HG03342 (cell line): ENCODE results near the gene CTBP2.

Experiments
- ATAC-seq: cut with Tn5 transposase; IDR thresholded peaks from one replicate; pipeline ENCODE4 v1.9.1; 2021; ENCODE audit warnings: mild to moderate bottlenecking, moderate library complexity; ENCODE audit not compliant: unreplicated experiment

CTBP2 gene

DNA sequence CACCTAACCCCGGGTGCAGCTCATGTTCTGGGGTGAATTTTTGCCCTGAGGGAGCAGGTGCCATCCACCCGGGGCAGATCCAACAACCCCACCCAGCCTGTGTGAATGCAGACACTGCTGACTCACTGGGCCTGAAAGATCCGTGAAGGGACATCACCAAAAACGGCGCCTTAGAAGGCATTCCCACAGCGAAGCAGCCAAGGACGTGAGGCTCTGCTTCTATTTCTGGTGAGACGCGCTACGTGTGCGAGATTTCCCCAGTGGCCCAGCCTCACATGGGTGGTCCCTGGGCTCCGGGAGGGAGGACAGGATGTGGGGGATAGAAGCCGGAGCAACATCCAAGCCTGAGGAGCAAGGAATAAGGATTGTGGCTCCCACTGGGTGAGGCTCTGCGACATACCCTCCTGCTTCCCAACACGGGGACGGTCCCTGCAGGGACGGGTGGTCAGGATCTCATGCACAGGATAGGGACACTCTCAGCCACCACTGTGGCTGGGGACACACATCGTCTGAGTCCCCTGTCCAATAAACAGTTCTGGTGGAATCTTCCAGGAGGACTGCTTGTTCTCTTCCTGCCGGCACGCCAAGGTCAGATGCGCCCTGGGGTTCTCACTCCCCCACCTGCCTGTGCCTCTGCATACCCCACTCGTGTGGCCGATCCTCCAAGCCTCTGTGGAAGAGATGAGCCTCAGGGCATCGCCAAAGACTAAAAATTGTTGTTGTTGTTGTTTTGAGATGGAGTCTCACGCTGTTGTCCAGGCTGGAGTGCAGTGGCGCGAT, 148.2 kb downstream of the CTBP2 start:
- ATAC-seq: no peak

DNA sequence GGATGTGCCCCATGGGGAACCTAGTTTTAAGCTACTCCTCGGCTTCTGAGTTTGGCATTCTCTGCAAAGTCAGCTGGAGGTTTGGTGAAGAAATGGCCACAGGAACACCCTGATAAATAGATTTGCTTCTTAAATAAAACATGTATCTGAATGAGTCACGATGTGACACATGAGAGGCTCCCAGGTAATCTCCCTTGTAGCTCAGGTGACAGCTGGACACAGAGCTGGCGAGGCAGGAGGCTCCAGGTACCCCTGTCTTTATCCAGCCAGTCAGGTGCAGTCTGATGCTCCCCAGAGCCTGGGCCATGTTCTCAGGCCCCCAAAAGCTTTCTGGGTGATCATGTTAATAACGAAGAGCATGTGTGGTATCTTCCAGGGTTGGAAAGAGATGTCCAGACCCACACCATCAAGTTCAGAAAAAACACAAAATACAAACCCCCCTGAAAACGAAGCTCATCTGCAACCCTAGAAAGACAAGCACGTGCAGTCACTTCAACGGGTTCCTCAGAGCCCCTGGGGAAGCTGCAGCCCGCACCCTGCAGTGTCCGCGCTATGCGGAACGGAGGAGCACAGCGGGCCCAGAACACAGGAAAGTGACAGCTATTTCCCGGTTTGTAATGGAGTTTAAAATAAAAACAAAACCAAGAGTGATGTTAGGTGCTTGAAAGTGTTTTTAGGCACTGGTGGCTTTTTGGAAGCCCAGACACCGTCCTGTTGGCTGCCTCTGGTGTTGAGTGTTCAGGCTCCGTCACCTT, 149.0 kb downstream of the CTBP2 start:
- ATAC-seq: no peak

DNA sequence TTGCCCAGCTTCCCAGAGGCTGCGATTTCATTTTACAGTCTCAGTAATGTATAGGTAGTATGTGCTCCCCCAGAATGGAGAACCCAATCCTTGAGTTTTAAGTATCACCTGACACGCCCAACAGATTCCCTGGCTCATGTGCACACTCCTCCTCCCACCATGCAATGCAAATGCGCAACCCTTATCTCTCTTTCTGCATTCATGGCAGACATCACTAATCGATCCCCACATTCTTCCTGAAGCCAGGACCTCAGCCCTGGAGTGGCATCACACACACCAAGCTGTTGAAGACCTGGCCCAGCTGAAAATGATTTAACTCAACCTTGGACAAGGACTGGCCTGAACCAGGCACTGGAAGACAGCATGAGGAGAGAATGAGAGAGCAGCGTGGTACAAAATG, 150.0 kb downstream of the CTBP2 start:
- no peak for ATAC-seq

DNA sequence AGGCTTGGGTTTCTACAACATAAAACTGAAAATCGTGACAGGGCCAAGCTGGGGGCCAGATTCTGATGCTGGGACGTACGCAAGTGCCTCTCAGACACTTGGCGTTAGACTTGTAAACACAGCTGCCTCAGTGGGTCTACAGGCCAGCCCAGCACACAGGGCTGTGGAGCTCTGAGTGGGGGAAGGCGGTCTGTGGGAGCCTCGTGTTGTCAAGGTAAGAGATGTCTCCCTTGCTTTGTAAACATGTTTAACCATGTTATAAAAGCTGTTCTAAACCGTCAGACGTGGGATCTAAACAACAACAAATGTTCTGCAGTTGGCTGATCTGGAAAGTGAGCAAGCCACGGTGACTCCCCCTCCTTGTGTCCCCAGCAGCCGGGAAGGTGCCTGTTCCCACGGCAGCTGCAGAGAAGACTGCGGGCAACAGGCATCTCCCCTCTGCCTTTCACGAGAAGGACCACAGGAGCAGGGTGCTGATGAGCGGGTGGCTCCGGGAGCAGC, 150.7 kb downstream of the CTBP2 start:
- no peak for ATAC-seq

DNA sequence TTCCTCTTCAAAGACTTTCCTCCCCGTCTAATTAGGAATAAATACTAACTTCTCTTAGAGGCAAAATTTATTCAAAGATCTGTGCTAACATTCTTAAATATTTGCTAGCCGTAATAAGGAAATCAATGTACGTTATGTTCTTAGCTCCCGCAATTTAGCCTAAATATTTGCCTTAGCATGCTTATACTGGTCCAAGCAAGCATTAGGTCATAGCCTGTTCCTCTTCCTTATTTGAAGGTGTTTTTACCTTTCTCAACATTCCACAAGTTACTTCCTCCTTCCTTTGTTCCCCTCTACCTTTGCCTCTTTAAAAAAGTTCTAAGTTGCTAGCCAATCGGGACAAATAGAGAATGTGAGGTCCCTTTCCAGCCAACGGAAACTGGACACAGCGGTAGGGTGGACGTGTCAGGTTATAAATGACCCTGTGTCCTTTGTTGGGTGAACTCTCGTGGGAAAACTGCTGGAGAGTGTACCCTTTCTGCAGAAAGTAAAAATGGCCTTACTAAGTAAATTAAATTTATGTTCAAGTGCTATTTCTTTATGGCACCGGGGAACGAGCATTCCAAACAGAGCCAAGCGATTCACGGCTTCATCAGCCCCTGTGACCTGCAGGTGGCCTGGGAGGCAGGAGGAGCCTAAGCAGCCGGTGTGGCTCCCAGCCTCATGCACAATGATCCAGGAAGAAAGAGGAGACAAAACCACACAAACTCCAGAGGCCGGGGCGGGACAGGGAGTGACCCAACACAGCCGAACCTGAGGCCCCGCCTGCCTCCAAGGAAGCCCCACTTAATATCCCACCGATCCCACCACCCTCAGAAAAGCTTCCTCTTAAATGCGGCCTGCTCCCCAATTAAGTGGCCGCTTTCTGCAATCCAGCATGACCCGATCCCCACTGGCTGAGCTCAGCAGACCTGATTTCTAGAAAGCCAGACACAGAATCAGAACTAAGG, 151.4 kb downstream of the CTBP2 start:
- no peak for ATAC-seq

- no peak for ATAC-seq
Observed at GRCh38 chr10:125007436-125007835, 152.9 kb downstream of the CTBP2 start.

DNA sequence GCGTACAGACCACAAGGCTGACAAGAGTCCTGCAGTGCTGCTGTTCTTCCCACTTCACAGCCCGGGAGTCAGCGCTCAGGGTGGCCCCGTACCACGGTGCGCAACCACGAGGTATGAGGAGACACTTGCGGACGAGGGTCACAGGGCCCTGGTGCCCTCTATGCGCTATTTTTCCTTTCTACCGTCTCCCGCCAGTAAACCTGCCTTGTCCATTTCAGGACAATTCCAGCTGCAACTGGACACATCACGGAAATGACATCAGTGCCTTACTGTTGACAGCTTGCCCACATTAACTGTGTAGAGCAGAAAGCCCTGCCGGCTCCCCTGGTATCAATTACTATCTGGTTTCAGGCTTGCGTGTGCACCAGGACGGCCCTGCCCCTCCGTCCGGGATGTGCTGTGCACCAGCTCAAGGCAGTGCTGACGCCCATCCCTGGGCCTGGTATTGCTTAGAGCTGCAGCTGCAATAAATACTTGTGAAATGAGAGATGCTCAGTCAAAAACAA, 153.4 kb downstream of the CTBP2 start:
- ATAC-seq: no peak

- ATAC-seq: no peak
Observed at GRCh38 chr10:125006188-125006680, 154.1 kb downstream of the CTBP2 start.

DNA sequence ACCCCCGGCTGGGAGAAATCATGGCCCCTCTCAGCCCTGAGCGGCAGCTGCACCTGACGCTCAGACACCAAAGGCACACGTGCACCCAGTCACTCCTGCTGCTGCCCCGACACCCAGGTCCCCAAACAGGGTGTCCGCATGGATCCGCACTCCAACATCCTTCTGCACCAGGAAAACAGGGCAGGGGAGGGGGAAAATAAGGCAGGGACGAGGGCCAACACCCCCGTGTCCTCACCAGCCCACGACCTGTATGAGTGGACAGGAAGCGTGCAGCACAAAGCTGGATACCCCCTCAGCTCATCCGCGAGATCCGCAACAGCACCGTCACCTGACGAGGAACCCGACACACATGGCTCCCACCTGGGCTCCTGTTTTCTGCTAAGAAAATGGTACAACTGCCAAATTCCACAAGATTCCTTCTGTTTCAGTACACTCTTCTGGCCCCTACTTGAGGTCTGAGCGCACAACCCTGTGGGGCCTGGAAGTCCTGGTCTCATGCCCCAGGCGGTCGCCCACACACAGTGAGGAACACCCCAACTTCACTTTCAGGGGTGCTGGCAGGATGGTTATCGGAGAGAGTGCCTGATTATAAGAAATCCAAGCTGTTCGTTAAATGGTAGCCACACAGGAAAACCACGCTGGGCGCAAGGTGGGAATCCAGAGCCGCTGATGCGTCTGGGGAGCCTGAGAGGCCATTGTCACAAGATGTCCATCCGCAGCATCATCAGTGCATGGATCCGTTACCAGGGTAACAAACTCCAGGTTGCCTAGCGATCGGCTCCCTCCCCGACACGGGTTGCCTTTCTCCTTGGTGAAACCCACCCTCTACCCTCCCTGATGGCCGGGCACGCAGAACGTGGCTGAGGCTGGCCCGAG, 154.8 kb downstream of the CTBP2 start:
- ATAC-seq: no peak

DNA sequence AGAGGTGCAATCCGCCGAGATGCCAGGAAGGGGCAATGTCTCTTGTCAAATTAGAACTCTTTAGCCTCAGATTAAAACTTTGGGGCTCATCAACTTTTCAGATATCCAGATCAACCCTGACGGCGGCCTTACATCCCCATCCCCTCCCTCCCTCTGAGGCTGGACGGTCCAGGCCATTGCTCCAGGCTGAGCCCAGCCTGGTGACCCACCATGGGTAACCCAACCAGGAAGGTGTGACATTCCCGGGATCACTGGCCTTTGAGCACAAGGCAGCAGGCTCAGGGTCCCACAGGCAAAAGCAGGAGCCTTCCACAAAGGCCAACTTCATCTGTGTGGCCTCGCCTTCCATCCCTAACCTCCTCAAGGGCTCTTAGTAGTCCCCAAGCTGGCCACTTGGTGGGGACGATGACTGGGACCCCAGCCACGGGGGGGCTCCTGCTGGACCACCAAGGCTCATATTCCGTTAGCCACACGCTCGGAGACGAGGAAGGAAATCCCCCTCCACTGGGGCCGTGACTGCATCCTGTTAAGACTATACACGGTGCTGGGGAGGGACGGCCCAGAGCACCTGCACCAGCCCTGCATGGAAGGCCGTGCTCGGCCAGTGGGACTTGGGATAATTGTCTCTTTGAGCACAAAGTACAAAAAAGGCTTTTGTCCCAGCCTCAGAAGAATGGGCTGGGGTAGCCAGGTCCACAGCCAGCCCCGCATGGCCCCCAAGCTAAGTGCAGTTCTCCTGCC, 155.6 kb downstream of the CTBP2 start:
- no peak for ATAC-seq

- ATAC-seq: no peak
Observed at GRCh38 chr10:125003901-125004467, 156.4 kb downstream of the CTBP2 start.

DNA sequence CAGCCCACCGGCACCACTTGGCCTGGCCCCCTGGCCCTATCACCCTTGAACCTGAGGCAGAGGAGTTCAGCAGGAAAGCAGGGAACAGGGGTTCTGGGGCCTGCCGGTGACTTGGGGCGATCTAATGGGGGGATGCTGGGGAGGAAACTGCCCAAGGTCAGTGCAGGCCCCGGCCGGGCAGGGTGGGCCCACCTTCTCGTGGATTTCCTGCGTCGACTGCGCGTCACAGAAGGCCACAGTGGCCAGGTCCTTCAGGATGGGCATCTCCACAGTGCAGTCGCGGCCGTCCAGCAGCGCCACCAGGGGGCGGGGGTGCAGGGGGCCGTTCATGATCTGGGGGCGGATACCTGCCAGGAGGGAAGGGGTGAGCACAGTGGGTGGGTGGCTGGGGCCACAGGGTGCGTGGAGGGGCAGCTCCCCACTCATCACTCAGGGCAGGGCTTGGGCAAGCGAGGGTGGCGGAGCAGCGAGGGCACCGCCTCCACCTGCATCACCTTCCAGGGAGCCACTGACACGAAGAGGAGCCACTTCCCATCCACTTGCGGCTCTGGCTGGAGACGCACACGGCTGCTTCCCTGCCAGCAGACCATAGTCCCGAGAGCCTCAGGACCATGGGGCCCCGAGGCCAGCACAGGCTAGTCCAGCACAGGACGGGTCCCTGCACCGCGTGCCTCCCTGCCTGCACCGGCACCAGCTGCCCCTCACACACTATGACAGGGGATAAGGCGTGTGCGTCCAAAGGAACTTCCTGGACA, 157.0 kb downstream of the CTBP2 start:
- no peak for ATAC-seq

- ATAC-seq: no peak
Observed at GRCh38 chr10:125002423-125003145, 157.8 kb downstream of the CTBP2 start.

GRCh38 chr10:125002047-125002422, 158.3 kb downstream of the CTBP2 start:
- no peak for ATAC-seq

GRCh38 chr10:125001313-125002046, 158.9 kb downstream of the CTBP2 start:
- no peak for ATAC-seq
